MCF 10A (cell line): ENCODE measurements around the gene RAB37. TPM values are rescaled to one million over a fixed set of nuclear protein-coding genes. Genes with fewer than 3 reads are reported as not detected.
A peak's percentile ranks its signal among the peaks of the same experiment; 100 is the strongest.

Experiments used
- BruUV-seq: library from RNA; stranded (reverse); fragments of 400-500 nt; replicated peaks from 2 replicates; lab custom pipeline; 2021; lab: Mats Ljungman, UMichigan
- CTCF ChIA-PET: fragments of 300-600 bp; sonication (Branson Sonifier 250); formaldehyde crosslinking; extraction: SDS; loops from one replicate; lab custom pipeline; 2021; ENCODE audit warnings: antibody characterized with exemption, inconsistent platforms; lab: Yijun Ruan, JAX
- POLR2A ChIA-PET: fragments of 300-600, 350-650 bp; sonication (Branson Sonifier 250); formaldehyde crosslinking; extraction: SDS; loops from one replicate; lab custom pipeline; 2020; ENCODE audit warnings: antibody characterized with exemption, inconsistent platforms; lab: Yijun Ruan, JAX
- DNase-seq: peaks from one replicate; pipeline ENCODE4 v3.0.0-alpha.2; 2018; ENCODE audit not compliant: unreplicated experiment
- H3K27ac Mint-ChIP-seq: one replicate; pipeline ENCODE4 v1.8.0; 2022; ENCODE audit warnings: mild to moderate bottlenecking, low read depth, mixed read lengths; ENCODE audit not compliant: unreplicated experiment
- H3K27me3 Mint-ChIP-seq: one replicate; pipeline ENCODE4 v1.8.0; 2022; ENCODE audit warnings: mixed read lengths; ENCODE audit not compliant: insufficient read depth, unreplicated experiment
- H3K36me3 Mint-ChIP-seq: one replicate; pipeline ENCODE4 v1.8.0; 2022; ENCODE audit warnings: mild to moderate bottlenecking, moderate library complexity, mixed read lengths; ENCODE audit not compliant: insufficient read depth, unreplicated experiment
- H3K4me1 Mint-ChIP-seq: one replicate; pipeline ENCODE4 v1.8.0; 2022; ENCODE audit warnings: mixed read lengths; ENCODE audit not compliant: insufficient read depth, unreplicated experiment
- H3K4me3 Mint-ChIP-seq: one replicate; pipeline ENCODE4 v1.8.0; 2022; ENCODE audit warnings: mild to moderate bottlenecking, moderate library complexity, mixed read lengths; ENCODE audit not compliant: unreplicated experiment
- H3K9me3 Mint-ChIP-seq: one replicate; pipeline ENCODE4 v1.8.0; 2022; ENCODE audit warnings: mixed read lengths; ENCODE audit not compliant: unreplicated experiment
- intact Hi-C: fragments of 100-400 bp; cut with micrococcal nuclease; formaldehyde crosslinking; loops from 2 replicates; pipeline ENCODE4 v1.14.1; 2022
- total RNA-seq: library from RNA; stranded (reverse); gene quantifications from 2 replicates; pipeline ENCODE4 v1.2.3, GENCODE V29; 2022
- TF ChIP-seq, protein P1 (sequence below): fragments of 200-600 bp; IDR thresholded peaks from one replicate; pipeline ENCODE4 v1.8.0; 2022; ENCODE audit warnings: antibody characterized with exemption, mild to moderate bottlenecking; ENCODE audit not compliant: unreplicated experiment

RAB37 gene
- total RNA-seq, 1 experiment from 2014 or later, result not detected

- ChIA-PET CTCF (interaction anchor here (0.6 to 5.3 kb wide), 7 partner anchors 11 to 111 kb away, joined by 3 to 74 read pairs (median 17); no protein-coding TSS in a partner anchor), POLR2A (interaction anchor here (0.9 to 3.0 kb wide), 5 partner anchors 11 to 24 kb away, joined by 3 to 18 read pairs (median 7); no protein-coding TSS in a partner anchor)
- Mint-ChIP-seq H3K27ac (no peak overlapping the region), H3K4me1 (peaks cover 20% of the 10 kb centered on the region), H3K36me3 (peaks cover 56% of the 10 kb centered on the region), H3K27me3 (no peaks in the 10 kb centered on the region), H3K9me3 (no peaks in the 10 kb centered on the region), H3K4me3 (no peak overlapping the region)
- intact Hi-C loops, result no loop called here
- DNase-seq, result no peak
- no TSS peak for BruUV-seq
- TF ChIP-seq, protein P1, sequence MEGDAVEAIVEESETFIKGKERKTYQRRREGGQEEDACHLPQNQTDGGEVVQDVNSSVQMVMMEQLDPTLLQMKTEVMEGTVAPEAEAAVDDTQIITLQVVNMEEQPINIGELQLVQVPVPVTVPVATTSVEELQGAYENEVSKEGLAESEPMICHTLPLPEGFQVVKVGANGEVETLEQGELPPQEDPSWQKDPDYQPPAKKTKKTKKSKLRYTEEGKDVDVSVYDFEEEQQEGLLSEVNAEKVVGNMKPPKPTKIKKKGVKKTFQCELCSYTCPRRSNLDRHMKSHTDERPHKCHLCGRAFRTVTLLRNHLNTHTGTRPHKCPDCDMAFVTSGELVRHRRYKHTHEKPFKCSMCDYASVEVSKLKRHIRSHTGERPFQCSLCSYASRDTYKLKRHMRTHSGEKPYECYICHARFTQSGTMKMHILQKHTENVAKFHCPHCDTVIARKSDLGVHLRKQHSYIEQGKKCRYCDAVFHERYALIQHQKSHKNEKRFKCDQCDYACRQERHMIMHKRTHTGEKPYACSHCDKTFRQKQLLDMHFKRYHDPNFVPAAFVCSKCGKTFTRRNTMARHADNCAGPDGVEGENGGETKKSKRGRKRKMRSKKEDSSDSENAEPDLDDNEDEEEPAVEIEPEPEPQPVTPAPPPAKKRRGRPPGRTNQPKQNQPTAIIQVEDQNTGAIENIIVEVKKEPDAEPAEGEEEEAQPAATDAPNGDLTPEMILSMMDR, result no peak
These were observed 32.3 kb downstream of the RAB37 start for GRCh38 chr17:74769266-74769855.

DNA sequence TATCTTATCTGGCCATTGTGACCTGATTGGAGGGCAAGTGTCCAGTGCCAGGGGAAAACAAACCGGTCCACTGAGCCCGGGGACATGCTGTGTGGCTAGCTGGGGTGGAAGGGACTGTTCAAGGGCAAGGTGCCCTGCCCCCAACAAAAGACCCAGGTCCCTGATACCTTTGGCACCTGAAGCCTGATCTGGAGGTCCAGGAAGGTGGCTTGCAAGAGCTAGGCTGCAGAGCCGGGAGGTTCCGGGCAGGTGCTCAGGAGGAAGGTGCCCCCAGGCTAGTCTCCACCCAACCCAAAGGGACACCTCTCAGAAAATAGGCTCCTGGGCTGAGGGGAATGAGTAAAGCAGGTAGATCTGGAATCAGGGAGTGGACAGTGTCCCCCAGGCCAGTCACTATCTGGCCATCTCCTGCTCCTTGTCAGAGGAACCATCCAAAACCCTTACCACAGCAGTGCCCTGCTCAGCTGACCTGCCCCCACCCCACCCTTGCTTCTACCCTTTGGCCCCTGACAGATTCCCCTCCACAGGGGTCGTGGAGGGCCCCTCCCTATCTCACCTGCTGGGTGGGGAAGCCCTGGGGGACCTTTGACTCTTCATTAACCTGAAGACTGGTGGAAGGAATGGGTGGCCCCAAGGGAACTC lies 32.9 kb downstream of the RAB37 start:
- Mint-ChIP-seq H3K4me3 (no peak overlapping the region), H3K4me1 (peaks cover 20% of the 10 kb centered on the region), H3K27me3 (no peaks in the 10 kb centered on the region), H3K36me3 (peaks cover 52% of the 10 kb centered on the region), H3K27ac (peak overlapping the region; percentile 19), H3K9me3 (no peaks in the 10 kb centered on the region)
- DNase-seq, result no peak
- no TSS peak for BruUV-seq
- intact Hi-C loops, result loop anchor here (1.0 to 5.0 kb wide), 3 partner anchors 22 to 113 kb away; partner anchors contain the start of gene NHERF1
- TF ChIP-seq, protein P1, result no peak
- CTCF ChIA-PET, result interaction anchor here (0.6 to 5.3 kb wide), 11 partner anchors 10 to 191 kb away, joined by 3 to 74 read pairs (median 5); no protein-coding TSS in a partner anchor
- POLR2A ChIA-PET, result interaction anchor here (0.9 to 3.0 kb wide), 7 partner anchors 12 to 113 kb away, joined by 3 to 18 read pairs (median 4); no protein-coding TSS in a partner anchor

DNA sequence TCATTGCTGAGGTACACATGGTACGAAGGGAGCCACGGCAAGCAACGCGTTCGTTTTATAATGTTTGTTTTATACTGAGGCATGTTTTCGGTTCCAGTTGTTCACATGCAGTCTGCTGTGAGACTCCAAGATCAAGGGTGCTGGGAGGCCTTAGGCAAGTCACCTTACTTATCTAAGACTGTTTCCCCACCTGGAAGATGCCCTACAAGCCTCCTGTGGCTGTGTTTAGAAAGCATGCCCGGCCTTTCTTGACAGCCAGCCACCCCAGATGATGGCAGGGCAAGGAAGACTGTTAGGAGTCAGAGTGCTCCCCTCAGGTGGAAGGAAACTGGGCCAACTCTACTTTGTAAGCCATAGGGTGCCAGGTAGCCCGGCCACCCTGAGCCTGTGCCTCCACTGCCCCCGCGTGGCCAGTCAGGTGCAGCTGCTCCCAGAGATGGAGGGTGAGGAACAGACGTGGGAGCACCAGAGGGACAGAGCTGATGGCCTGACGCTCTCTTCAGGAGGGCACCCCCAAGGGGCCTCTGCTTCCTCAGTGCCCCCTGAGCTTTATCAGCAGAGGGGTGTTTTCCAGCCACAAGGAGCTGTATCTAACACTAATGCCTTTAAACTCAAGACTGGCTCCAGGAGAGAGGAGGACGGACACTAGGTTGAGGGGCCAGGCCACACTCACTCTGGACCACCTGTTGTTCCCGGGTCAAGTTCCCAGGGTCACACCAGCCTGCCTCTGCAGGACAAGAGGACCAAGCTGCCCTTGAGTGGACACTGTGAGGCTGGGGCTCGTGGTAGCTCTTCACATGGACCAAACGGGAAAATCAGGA lies 33.7 kb downstream of the RAB37 start:
- Mint-ChIP-seq H3K9me3 (no peaks in the 10 kb centered on the region), H3K36me3 (peaks cover 52% of the 10 kb centered on the region), H3K27me3 (no peaks in the 10 kb centered on the region), H3K4me3 (no peak overlapping the region), H3K4me1 (peaks cover 25% of the 10 kb centered on the region), H3K27ac (peak overlapping the region; percentile 19)
- TF ChIP-seq, protein P1, result peak; percentile 93
- no TSS peak for BruUV-seq
- intact Hi-C loops, result loop anchor here (1.0 to 5.0 kb wide), 3 partner anchors 22 to 113 kb away; partner anchors contain the start of gene NHERF1
- peak; percentile 80 for DNase-seq
- ChIA-PET CTCF (interaction anchor here (0.6 to 5.3 kb wide), 26 partner anchors 8 to 589 kb away, joined by 3 to 74 read pairs (median 4); no protein-coding TSS in a partner anchor), POLR2A (interaction anchor here (0.9 to 3.0 kb wide), 6 partner anchors 13 to 114 kb away, joined by 3 to 18 read pairs (median 4); no protein-coding TSS in a partner anchor)
